ENCODE data around the gene POC1B. TPM values are rescaled to one million over a fixed set of nuclear protein-coding genes. Genes with fewer than 3 reads are reported as not detected.

Gene POC1B
- total RNA-seq, 1 experiment from 2014 or later = 25.0 TPM

DNA sequence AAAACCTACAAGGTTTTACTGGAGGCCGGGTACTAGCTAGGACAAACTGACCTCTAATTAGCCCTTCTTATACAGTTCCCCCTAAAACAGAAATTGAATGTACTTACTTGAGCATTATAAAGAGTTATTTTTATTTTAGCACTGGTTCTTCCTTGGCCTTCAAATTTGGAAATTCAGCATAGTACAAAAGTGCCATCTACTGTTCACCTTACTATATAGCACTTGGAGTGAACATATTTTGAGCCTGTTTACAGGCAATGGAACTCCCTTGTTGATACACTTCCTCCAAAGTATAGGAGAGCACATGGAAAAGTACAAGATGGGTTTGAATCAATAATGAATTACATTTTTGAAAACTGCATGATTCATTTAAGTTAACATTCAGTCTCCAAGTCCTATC, 3.9 kb upstream of the POC1B start:
- POLR2A ChIA-PET (ENCODE audit: unreplicated experiment) = no interaction called here
- H2AFZ ChIP-seq (ENCODE audit: low read length) = no peak overlapping the region
- 0 out of 2 replicates have a peak, but pooled peaks have one; percentile 14 for ATAC-seq

DNA sequence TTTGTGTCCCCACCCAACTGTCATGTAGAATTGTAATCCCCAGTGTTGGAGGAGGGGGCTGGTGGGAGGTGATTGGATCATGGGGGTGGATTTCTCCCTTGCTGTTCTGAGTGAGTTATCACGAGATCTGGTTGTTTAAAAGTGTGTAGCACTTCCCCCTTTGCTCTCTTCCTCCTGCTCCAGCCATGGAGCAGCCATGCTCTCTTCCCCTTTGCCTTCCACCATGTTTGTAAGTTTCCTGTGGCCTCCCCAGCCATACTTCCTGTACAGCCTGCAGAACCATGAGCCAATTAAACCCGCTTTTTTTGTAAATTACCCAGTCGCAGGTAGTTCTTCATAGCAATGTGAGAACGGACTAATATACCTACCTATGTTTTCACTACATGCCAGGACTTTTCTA, 2.6 kb upstream of the POC1B start:
- H3K79me2 ChIP-seq (ENCODE audit: low read length) = peaks cover 27% of the 10 kb centered on the region
- intact Hi-C loops (cut with micrococcal nuclease) = loop anchor here (10.0 kb wide), 1 partner anchor 304 kb away; no protein-coding TSS in a partner anchor
- ATAC-seq (no peak), DNase-seq (no peak)
- H3K27ac ChIP-seq (ENCODE audit: low read length) = no peak overlapping the region
- H3K9ac ChIP-seq (ENCODE audit: low read length) = no peak overlapping the region
- H3K4me3 ChIP-seq (ENCODE audit: low read length) = no peak overlapping the region
- CTCF ChIA-PET = no interaction called here
- POLR2A ChIA-PET (ENCODE audit: unreplicated experiment) = interaction anchor here (0.7 kb wide), 1 partner anchor 56 kb away, joined by 3 read pairs; no protein-coding TSS in a partner anchor
- no peak for TF ChIP-seq CTCF (conservative IDR thresholded peaks at IDR 0.05; ENCODE audit: low read depth, low read length)
- no peak for TF ChIP-seq EZH2phosphoT487 (IDR thresholded peaks at IDR 0.05; ENCODE audit: borderline replicate concordance, low read length)
- no peak for TF ChIP-seq EZH2 (IDR thresholded peaks at IDR 0.05; ENCODE audit: low read length, unreplicated experiment)
- no peak overlapping the region for H3K4me2 ChIP-seq (ENCODE audit: low read length)
- H3K27me3 ChIP-seq (ENCODE audit: low read length) = no peaks in the 10 kb centered on the region
- no peak overlapping the region for H2AFZ ChIP-seq (ENCODE audit: low read length)
- peaks cover 14% of the 10 kb centered on the region for H3K4me1 ChIP-seq (ENCODE audit: insufficient read depth, low read length)
- peaks cover 5% of the 10 kb centered on the region; the same call in 1 of the 2 replicates for H3K36me3 ChIP-seq (ENCODE audit: low read depth, low read length)
- H3K9me3 ChIP-seq (ENCODE audit: low read length) = no peaks in the 10 kb centered on the region
- H4K20me1 ChIP-seq (ENCODE audit: low read length) = no peaks in the 10 kb centered on the region
- no TSS peak for BruUV-seq (replicated peaks)
- H3F3A ChIP-seq (ENCODE audit: low read length, unreplicated experiment) = no peaks in the 10 kb centered on the region
- H3K9me2 ChIP-seq (replicated peaks; ENCODE audit: low read length) = no peaks in the 10 kb centered on the region

More for the DNA sequence above, 3.9 kb upstream of the POC1B start:
- Histone ChIP-seq H3K4me2 (ENCODE audit: low read length) (no peak overlapping the region), H3K9me3 (ENCODE audit: low read length) (no peaks in the 10 kb centered on the region), H3F3A (ENCODE audit: low read length, unreplicated experiment) (no peaks in the 10 kb centered on the region), H3K27me3 (ENCODE audit: low read length) (no peaks in the 10 kb centered on the region), H3K79me2 (ENCODE audit: low read length) (peaks cover 14% of the 10 kb centered on the region), H4K20me1 (ENCODE audit: low read length) (no peaks in the 10 kb centered on the region), H3K36me3 (ENCODE audit: low read depth, low read length) (no peaks in the 10 kb centered on the region), H3K27ac (ENCODE audit: low read length) (no peak overlapping the region), H3K4me3 (ENCODE audit: low read length) (no peak overlapping the region), H3K9me2 (replicated peaks; ENCODE audit: low read length) (no peaks in the 10 kb centered on the region), H3K9ac (ENCODE audit: low read length) (no peak overlapping the region), H3K4me1 (ENCODE audit: insufficient read depth, low read length) (0 out of 2 replicates have a peak, but pooled peaks cover 7% of the 10 kb centered on the region)
- peak; percentile 86 for TF ChIP-seq CTCF (conservative IDR thresholded peaks at IDR 0.05; ENCODE audit: low read depth, low read length)
- TF ChIP-seq EZH2phosphoT487 (IDR thresholded peaks at IDR 0.05; ENCODE audit: borderline replicate concordance, low read length) = no peak
- no peak for TF ChIP-seq EZH2 (IDR thresholded peaks at IDR 0.05; ENCODE audit: low read length, unreplicated experiment)
- intact Hi-C loops (cut with micrococcal nuclease) = loop anchor here (1.0 to 10.0 kb wide), 4 partner anchors 59 to 512 kb away; no protein-coding TSS in a partner anchor
- no TSS peak for BruUV-seq (replicated peaks)
- CTCF ChIA-PET = no interaction called here
- DNase-seq = peak; percentile 74

DNA sequence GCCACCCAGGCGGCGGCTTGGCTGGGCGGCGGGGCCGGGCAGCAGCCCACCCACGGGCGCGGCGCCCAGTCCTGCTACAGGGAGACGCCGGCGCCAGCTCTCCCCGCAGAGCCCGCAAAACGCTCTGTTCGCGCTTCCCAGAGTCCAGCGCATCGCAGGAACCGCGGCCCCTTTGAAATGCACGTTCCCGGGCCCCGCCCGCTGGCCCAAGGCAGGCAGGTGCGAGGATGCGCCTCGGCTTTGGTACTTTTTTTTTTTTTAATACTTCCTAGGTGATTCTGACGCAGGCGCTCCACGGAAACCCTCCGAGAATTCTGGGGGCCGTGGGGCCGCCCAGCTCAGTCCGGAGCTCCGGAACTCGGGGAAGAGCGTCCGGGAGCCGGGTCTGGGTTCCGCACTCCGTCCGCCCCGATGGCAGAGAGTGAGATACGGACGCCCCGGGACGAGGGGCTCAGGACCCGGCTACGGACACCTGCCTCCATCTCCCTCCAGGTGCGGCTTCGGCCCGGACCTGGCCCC, 483 bp downstream of the POC1B start:
- H3F3A ChIP-seq (ENCODE audit: low read length, unreplicated experiment) = no peaks in the 10 kb centered on the region
- DNase-seq (peak; percentile 42), ATAC-seq (peak; percentile 8)
- H3K9me3 ChIP-seq (ENCODE audit: low read length) = no peaks in the 10 kb centered on the region
- POLR2A ChIA-PET (ENCODE audit: unreplicated experiment) = no interaction called here
- CTCF ChIA-PET = no interaction called here
- H3K4me3 ChIP-seq (ENCODE audit: low read length) = peak overlapping the region; percentile 91
- H3K27me3 ChIP-seq (ENCODE audit: low read length) = no peaks in the 10 kb centered on the region
- peak overlapping the region; percentile 81 for H3K27ac ChIP-seq (ENCODE audit: low read length)
- H3K4me2 ChIP-seq (ENCODE audit: low read length) = peak overlapping the region; percentile 78
- peaks cover 58% of the 10 kb centered on the region for H3K79me2 ChIP-seq (ENCODE audit: low read length)
- H3K36me3 ChIP-seq (ENCODE audit: low read depth, low read length) = peaks cover 13% of the 10 kb centered on the region; the same call in 1 of the 2 replicates
- H2AFZ ChIP-seq (ENCODE audit: low read length) = peak overlapping the region; percentile 84
- H4K20me1 ChIP-seq (ENCODE audit: low read length) = no peaks in the 10 kb centered on the region
- intact Hi-C loops (cut with micrococcal nuclease) = loop anchor here (2.0 to 10.0 kb wide), 2 partner anchors 173 to 301 kb away; partner anchors contain the start of gene DUSP6
- BruUV-seq (replicated peaks) = no TSS peak
- TF ChIP-seq EZH2phosphoT487 (IDR thresholded peaks at IDR 0.05; ENCODE audit: borderline replicate concordance, low read length) (no peak), CTCF (conservative IDR thresholded peaks at IDR 0.05; ENCODE audit: low read depth, low read length) (no peak), EZH2 (IDR thresholded peaks at IDR 0.05; ENCODE audit: low read length, unreplicated experiment) (no peak)
- H3K4me1 ChIP-seq (ENCODE audit: insufficient read depth, low read length) = peaks cover 42% of the 10 kb centered on the region
- peak overlapping the region; percentile 81 for H3K9ac ChIP-seq (ENCODE audit: low read length)
- H3K9me2 ChIP-seq (replicated peaks; ENCODE audit: low read length) = no peaks in the 10 kb centered on the region

All from PC-3 (cell line).